H1 (cell line): ENCODE data around the gene MGMT. TPM values are rescaled to one million over a fixed set of nuclear protein-coding genes. Genes with fewer than 3 reads are reported as not detected.

Experiments used
- CTCF ChIA-PET: fragments of 300-600 bp; sonication (Branson Sonifier 250); formaldehyde crosslinking; loops from one replicate; lab custom pipeline; 2021; ENCODE audit not compliant: partially characterized antibody; lab: Charles Lee
- POLR2A ChIA-PET: fragments of 300-600 bp; sonication (Branson Sonifier 250); formaldehyde crosslinking; loops from one replicate; lab custom pipeline; 2021; ENCODE audit warnings: inconsistent platforms; ENCODE audit not compliant: partially characterized antibody; lab: Charles Lee
- DNase-seq, 2 experiments: peaks; one replicate each; pipeline versions ENCODE4 v3.0.0 to v3.0.0-alpha.2; 2010 to 2022; ENCODE audit warnings: low spot score in 2 of 2, low read depth in 1 of 2, mixed read lengths in 1 of 2
- FAIRE-seq: peaks from 2 replicates; lab custom pipeline; 2011; peaks lifted over from hg19 to GRCh38; lab: Jason Lieb, UNC
- H2AFZ ChIP-seq: 2 replicates; pipeline ENCODE4 v1.8.1; 2012; ENCODE audit warnings: low read length, inconsistent platforms
- H2AK5ac ChIP-seq: 2 replicates; pipeline ENCODE4 v1.6.1; 2013; ENCODE audit warnings: low read depth, low read length
- H2BK120ac ChIP-seq: replicated peaks from 2 replicates; pipeline ENCODE3; 2013; ENCODE audit warnings: low read depth, low read length, inconsistent platforms
- H2BK12ac ChIP-seq: 2 replicates; pipeline ENCODE4 v1.6.1; 2013; ENCODE audit warnings: low read depth, low read length
- H2BK15ac ChIP-seq: 2 replicates; pipeline ENCODE4 v1.6.1; 2013; ENCODE audit warnings: low read length
- H2BK20ac ChIP-seq: 2 replicates; pipeline ENCODE4 v1.6.1; 2013; ENCODE audit warnings: low read length
- H2BK5ac ChIP-seq: 2 replicates; pipeline ENCODE4 v1.6.1; 2013; ENCODE audit warnings: low read depth, low read length
- H3K14ac ChIP-seq: 2 replicates; pipeline ENCODE4 v1.6.1; 2013; ENCODE audit warnings: inconsistent platforms; ENCODE audit not compliant: insufficient read length
- H3K18ac ChIP-seq: 2 replicates; pipeline ENCODE4 v1.6.1; 2013; ENCODE audit warnings: low read length; ENCODE audit errors: extremely low read depth
- H3K23ac ChIP-seq: 2 replicates; pipeline ENCODE4 v1.6.1; 2013; ENCODE audit warnings: inconsistent platforms; ENCODE audit not compliant: insufficient read length
- H3K23me2 ChIP-seq: 2 replicates; pipeline ENCODE4 v1.6.1; 2013; ENCODE audit warnings: low read depth, low read length
- H3K27ac ChIP-seq: 2 replicates; pipeline ENCODE4 v1.6.1; 2011; ENCODE audit warnings: low read depth, low read length, inconsistent platforms
- H3K27me3 ChIP-seq, 4 experiments: replicated peaks in 1 of 4; 1 replicate in 1 of 4; 2 replicates in 3 of 4; pipeline versions ENCODE4 v1.6.1 to v1.8.1; 2011 to 2013; ENCODE audit warnings: low read length in 3 of 4, mild to moderate bottlenecking in 3 of 4, inconsistent platforms in 2 of 4, mixed read lengths in 2 of 4, moderate library complexity in 1 of 4; ENCODE audit not compliant: control insufficient read depth in 3 of 4, insufficient read depth in 3 of 4; ENCODE audit errors: extremely low read depth in 1 of 4
- H3K36me3 ChIP-seq, 4 experiments: 2 replicates each; pipeline versions ENCODE4 v1.6.1 to v1.8.1; 2011 to 2013; ENCODE audit warnings: mild to moderate bottlenecking in 4 of 4, low read length in 3 of 4, moderate library complexity in 2 of 4, control low read depth in 1 of 4, inconsistent platforms in 1 of 4; ENCODE audit not compliant: insufficient read depth in 4 of 4, control insufficient read depth in 2 of 4
- H3K4ac ChIP-seq: replicated peaks from 2 replicates; pipeline ENCODE3; 2013; ENCODE audit warnings: low read length, low read depth, mixed read lengths, inconsistent platforms; ENCODE audit not compliant: insufficient read length
- H3K4me1 ChIP-seq, 4 experiments: replicated peaks in 1 of 4; 1 replicate in 1 of 4; 2 replicates in 3 of 4; pipeline versions ENCODE4 v1.6.1 to v1.8.1; 2011 to 2013; ENCODE audit warnings: low read length in 3 of 4, inconsistent platforms in 2 of 4, mixed read lengths in 1 of 4; ENCODE audit not compliant: insufficient read depth in 4 of 4, control insufficient read depth in 3 of 4
- H3K4me2 ChIP-seq, 2 experiments: 2 replicates each; pipeline versions ENCODE4 v1.6.1 to v1.8.1; 2011 to 2013; ENCODE audit warnings: low read depth in 2 of 2, low read length in 2 of 2, control low read depth in 1 of 2, inconsistent platforms in 1 of 2, mild to moderate bottlenecking in 1 of 2; ENCODE audit not compliant: insufficient read depth in 1 of 2
- H3K4me3 ChIP-seq, 4 experiments: fragments of 200-600, 300-600 bp in 1 of 4; sonication (generic), shearing (Covaris generic), sonication (Bioruptor Twin) in 1 of 4; 2 replicates each; pipeline versions ENCODE4 v1.5.1 to v1.8.1; 2011 to 2016; ENCODE audit warnings: low read length in 4 of 4, low read depth in 3 of 4, control low read depth in 2 of 4, inconsistent platforms in 2 of 4, mild to moderate bottlenecking in 2 of 4, mixed read lengths in 1 of 4, moderate library complexity in 1 of 4; ENCODE audit not compliant: insufficient read depth in 2 of 4; ENCODE audit errors: extremely low read depth in 1 of 4
- H3K56ac ChIP-seq: replicated peaks from 2 replicates; pipeline ENCODE3; 2013; ENCODE audit warnings: low read depth, mild to moderate bottlenecking, mixed read lengths, low read length, inconsistent platforms; ENCODE audit not compliant: insufficient read length
- H3K79me1 ChIP-seq: 2 replicates; pipeline ENCODE4 v1.6.1; 2013; ENCODE audit warnings: low read depth, low read length, control low read depth
- H3K79me2 ChIP-seq, 2 experiments: 2 replicates each; pipeline versions ENCODE4 v1.6.1 to v1.8.1; 2012 to 2013; ENCODE audit warnings: low read length in 2 of 2, mild to moderate bottlenecking in 2 of 2, inconsistent platforms in 1 of 2; ENCODE audit not compliant: insufficient read depth in 2 of 2, control insufficient read depth in 1 of 2
- H3K9ac ChIP-seq, 4 experiments: replicated peaks in 1 of 4; 1 replicate in 1 of 4; 2 replicates in 3 of 4; pipeline versions ENCODE4 v1.6.1 to v1.8.1; 2011 to 2013; ENCODE audit warnings: low read depth in 3 of 4, low read length in 3 of 4, control low read depth in 2 of 4, mild to moderate bottlenecking in 2 of 4, moderate library complexity in 2 of 4, inconsistent platforms in 1 of 4; ENCODE audit errors: extremely low read depth in 1 of 4
- H3K9me3 ChIP-seq, 2 experiments: 2 replicates each; pipeline versions ENCODE4 v1.6.1 to v1.8.1; 2012 to 2013; ENCODE audit warnings: mild to moderate bottlenecking in 2 of 2, moderate library complexity in 2 of 2, control low read depth in 1 of 2, inconsistent platforms in 1 of 2, low read depth in 1 of 2, low read length in 1 of 2, mixed read lengths in 1 of 2; ENCODE audit not compliant: insufficient read depth in 2 of 2
- H4K20me1 ChIP-seq, 2 experiments: replicated peaks in 1 of 2; 2 replicates each; pipeline versions ENCODE3 to v1.8.1; 2011 to 2013; ENCODE audit warnings: inconsistent platforms in 2 of 2, low read length in 2 of 2, mild to moderate bottlenecking in 1 of 2; ENCODE audit not compliant: insufficient read depth in 2 of 2, control insufficient read depth in 1 of 2
- H4K5ac ChIP-seq: 2 replicates; pipeline ENCODE4 v1.6.1; 2013; ENCODE audit warnings: low read length, low read depth, mixed read lengths, inconsistent platforms; ENCODE audit not compliant: insufficient read length
- H4K8ac ChIP-seq: 2 replicates; pipeline ENCODE4 v1.8.0; 2013; ENCODE audit warnings: mild to moderate bottlenecking, moderate library complexity, low read length, inconsistent platforms; ENCODE audit not compliant: insufficient read depth; ENCODE audit errors: extremely low read depth
- H4K91ac ChIP-seq: replicated peaks from 2 replicates; pipeline ENCODE3; 2013; ENCODE audit warnings: low read length, mixed read lengths, inconsistent platforms; ENCODE audit not compliant: insufficient read length
- E2F6 ChIP-seq: IDR thresholded peaks from 2 replicates; pipeline ENCODE4 v1.6.1; 2012; ENCODE audit warnings: inconsistent platforms
- EP300 ChIP-seq, 2 experiments: IDR thresholded peaks; 1 replicate in 1 of 2; 2 replicates in 1 of 2; pipeline ENCODE4 v1.6.1; 2011 to 2012; ENCODE audit warnings: low read depth in 2 of 2, low read length in 2 of 2, mild to moderate bottlenecking in 2 of 2, borderline replicate concordance in 1 of 2, inconsistent platforms in 1 of 2, moderate library complexity in 1 of 2
- WGBS, 2 experiments: shearing (Covaris generic) in 1 of 2; methylation state at CpG; one replicate each; pipeline versions ENCODE4 v1.1.6 to v1.1.7; 2013 to 2015; ENCODE audit warnings: low lambda C conversion rate in 2 of 2, mixed read lengths in 2 of 2, inconsistent platforms in 1 of 2, low coverage in 1 of 2, missing lambda C conversion rate in 1 of 2; ENCODE audit not compliant: insufficient replicate concordance in 2 of 2, insufficient coverage in 1 of 2, insufficient read length in 1 of 2; ENCODE audit errors: extremely low coverage in 1 of 2, missing lambda C conversion rate in 1 of 2; 5-methylcytosine and 5-hydroxymethylcytosine counted together
- polyA plus RNA-seq, 7 experiments: library from polyadenylated mRNA; depleted of rRNA in 3 of 7; stranded (reverse) in 5 of 7; unstranded in 2 of 7; fragments of >200 nt in 5 of 7; fragments of 200-250 nt in 2 of 7; gene quantifications; 1 replicate in 5 of 7; 2 replicates in 1 of 7; 4 replicates in 1 of 7; pipeline versions ENCODE4 v1.2.1 to v1.2.3, GENCODE V29; 2011 to 2013; ENCODE audit warnings: missing spikeins in 2 of 7, mixed read lengths in 2 of 7
- total RNA-seq: library from RNA; stranded (reverse); fragmentation: NEBNext Ultra II Directional; extraction: Animal tissue kit (Norgen Biotek cat#: 25700); gene quantifications from 2 replicates; pipeline ENCODE4 v1.2.1, GENCODE V29; 2021

MGMT gene
- total and polyA plus RNA-seq, 2 of the 8 experiments (the other 6 are each of a cell fraction or from before 2014, with no cell fraction given): 9.9 to 10.7 TPM

- Histone ChIP-seq H4K91ac (no peak overlapping the region), H3K23me2 (no peaks in the 10 kb centered on the region), H3K4ac (no peak overlapping the region), H4K8ac (no peak overlapping the region), H2AK5ac (no peak overlapping the region), H3K14ac (no peak overlapping the region), H2BK120ac (no peak overlapping the region), H3K56ac (no peak overlapping the region), H3K18ac (no peak overlapping the region), H2BK20ac (no peak overlapping the region), H3K9ac (no peak overlapping the region), H3K36me3 (no peaks in the 10 kb centered on the region), H2BK12ac (no peak overlapping the region), H3K79me1 (no peaks in the 10 kb centered on the region; the same call in 1 of the 2 replicates), H3K27ac (no peak overlapping the region), H2BK15ac (no peak overlapping the region)
- CTCF ChIA-PET: interaction anchor here (3.7 kb wide), 1 partner anchor 30 kb away, joined by 17 read pairs; no protein-coding TSS in a partner anchor
- POLR2A ChIA-PET: no interaction called here
- TF ChIP-seq EP300 (IDR thresholded peaks at IDR 0.05; ENCODE audit: borderline replicate concordance in 1 of 2, low read depth in 2 of 2, low read length in 2 of 2) (no peak), E2F6 (0 out of 2 replicates have a peak, but pooled peaks have one; percentile 37)
- TF ChIP-seq, all 59 proteins: peak for 1
- no peaks in the 10 kb centered on the region for H3K9me3 ChIP-seq
- H3K27me3 ChIP-seq: no peaks in the 10 kb centered on the region
- no peaks in the 10 kb centered on the region for H3K79me2 ChIP-seq
- no peak overlapping the region for H3K4me3 ChIP-seq
- H4K5ac ChIP-seq: no peak overlapping the region
- no peak overlapping the region for H2AFZ ChIP-seq
- whole genome bisulfite sequencing, 2 experiments: 86% methylated on average over 9 of the region's 9 CpGs; no CpG with 5 or more reads in 1 of the 2 experiments
- H4K20me1 ChIP-seq: no peaks in the 10 kb centered on the region
- no peak overlapping the region for H3K23ac ChIP-seq
- FAIRE-seq (no peak), DNase-seq (no peak)
- H3K4me2 ChIP-seq: no peak overlapping the region
- H3K4me1 ChIP-seq: peaks cover 0 to 2% (median 0%) of the 10 kb centered on the region in 4 experiments; a peak in 2 of 7 replicates
- H2BK5ac ChIP-seq: no peak overlapping the region
These were observed 161.8 kb downstream of the MGMT start for GRCh38 chr10:129628823-129629222.
